GM19025 (cell line): ENCODE data around the gene NT5DC3.
"Not testable (repeated sequence)": the region's sequence is repeated elsewhere in the genome, so short reads cannot be mapped to it uniquely, and the experiment has no call there.

Experiments used
- ATAC-seq: cut with Tn5 transposase; IDR thresholded peaks from one replicate; pipeline ENCODE4 v1.9.1; 2021; ENCODE audit warnings: mild to moderate bottlenecking, low read depth, moderate library complexity; ENCODE audit not compliant: unreplicated experiment

The NT5DC3 gene

DNA sequence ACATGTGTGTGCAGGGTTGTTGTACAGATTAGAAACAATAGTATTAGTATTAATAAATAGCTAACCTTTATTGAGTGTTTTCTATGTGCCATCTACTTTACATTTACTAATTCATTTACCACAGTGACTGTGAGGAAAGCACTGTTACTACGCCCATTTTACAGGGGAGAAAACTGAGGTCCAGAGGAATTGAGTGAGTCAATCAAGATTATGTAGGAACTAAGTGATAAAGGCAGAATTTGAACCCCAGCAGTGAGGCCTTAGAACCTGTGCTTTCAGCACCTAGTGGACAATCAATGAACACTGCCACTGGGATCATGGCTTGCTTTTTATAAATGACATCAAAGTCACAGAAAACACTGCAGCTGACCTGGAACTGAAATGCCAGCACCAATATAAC lies 28.2 kb downstream of the NT5DC3 start:
- ATAC-seq = no peak

GRCh38 chr12:103811791-103812190 lies 29.2 kb downstream of the NT5DC3 start:
- no peak for ATAC-seq

- no peak for ATAC-seq
Measured at GRCh38 chr12:103810111-103810510, 30.9 kb downstream of the NT5DC3 start.

- not testable (repeated sequence) for ATAC-seq
Measured at GRCh38 chr12:103809639-103810038, 31.4 kb downstream of the NT5DC3 start.

DNA sequence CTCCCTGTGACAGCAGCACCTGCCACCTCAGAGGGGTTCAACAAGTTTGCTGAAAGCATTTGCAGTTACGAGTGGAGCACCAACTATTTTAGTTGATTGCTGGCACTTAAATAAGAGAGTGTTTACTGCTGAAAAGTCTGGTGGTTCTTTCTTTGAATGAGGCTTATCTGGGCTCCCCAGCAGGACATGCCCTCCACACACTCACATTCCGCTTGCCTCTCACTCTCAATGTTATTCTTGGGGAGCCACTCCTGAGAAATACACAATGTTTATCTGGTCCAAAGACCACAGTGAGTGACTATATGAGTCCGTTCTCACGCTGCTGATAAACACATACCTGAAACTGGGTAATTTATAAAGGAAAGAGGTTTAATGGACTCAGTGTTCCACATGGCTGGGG lies 31.9 kb downstream of the NT5DC3 start:
- ATAC-seq = no peak

DNA sequence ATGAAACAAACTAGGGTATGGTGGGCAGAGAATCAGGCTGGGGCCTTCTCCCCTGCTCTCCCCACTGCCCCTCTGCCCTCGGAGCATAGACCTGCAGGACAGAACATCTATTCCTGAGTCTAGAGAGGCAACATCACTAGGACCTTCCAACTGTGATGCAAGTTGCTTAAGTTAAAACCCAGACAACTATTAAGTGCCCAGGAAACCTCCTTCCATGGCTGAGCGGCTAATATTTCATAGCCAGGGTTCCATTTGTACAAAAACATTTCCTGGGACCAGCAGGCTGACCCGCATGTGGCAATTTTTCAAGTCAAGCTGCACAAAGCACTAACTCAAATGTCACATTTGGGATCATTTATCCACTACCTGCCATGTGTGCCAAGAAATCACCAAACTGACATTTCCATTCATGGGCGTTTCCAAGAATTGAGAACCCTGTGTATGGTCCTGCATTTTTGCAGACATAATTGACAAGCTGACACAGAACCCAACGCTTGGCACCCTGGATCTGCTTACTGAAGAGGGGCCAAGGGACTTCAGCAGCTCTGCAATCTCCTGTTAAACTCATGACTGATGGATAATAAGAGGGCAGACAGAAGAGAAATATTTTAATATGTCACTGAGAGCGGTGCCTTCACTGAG lies 32.7 kb downstream of the NT5DC3 start:
- no peak for ATAC-seq

DNA sequence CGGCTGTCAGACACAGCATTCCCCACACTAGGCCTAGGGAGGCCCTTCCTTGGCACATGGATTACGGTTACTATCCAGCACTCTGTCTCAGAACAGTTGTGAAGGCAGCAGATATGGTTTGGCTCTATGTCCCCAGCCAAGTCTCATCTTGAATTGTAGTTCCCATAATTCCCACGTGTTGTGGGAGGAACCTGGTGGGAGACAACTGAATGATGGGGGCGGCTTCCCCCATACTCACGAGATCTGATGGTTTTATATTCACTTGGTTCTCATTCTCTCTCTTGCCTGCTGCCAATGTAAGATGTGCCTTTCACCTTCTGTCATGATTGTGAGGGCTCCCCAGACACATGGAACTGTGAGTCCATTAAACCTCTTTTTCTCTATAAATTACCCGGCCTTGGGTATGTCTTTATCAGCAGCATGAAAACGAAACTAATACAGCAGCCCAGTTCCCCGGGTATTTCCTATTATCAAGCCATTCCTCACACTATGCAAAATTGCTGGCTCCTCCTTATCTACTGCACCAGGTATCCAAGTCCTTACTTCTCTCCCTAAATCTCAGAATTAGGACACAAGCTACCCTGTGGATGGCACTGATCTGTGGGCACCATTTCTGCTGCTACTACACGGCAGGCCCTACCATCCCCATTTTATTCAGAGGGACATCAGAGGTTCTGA lies 33.3 kb downstream of the NT5DC3 start:
- ATAC-seq = no peak

DNA sequence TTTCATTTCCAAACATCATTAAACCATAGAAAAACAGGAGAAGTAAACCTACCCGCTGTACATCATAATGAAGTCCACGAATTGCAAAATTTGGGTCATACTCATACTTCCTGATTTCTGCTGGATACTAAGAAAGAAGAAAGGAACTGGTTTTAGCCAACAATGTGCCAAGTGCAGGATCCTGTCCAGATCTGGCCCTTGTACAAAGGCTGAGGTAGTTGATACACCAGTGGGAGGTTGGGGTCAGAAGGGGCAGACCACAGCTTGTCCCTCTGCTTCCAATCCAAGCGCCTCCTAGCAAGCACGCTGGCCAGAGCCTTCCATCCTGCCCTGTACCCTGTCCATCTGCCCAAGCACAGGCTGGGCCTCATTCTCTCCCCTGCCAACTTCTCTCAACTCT lies 34.2 kb downstream of the NT5DC3 start:
- ATAC-seq = no peak

DNA sequence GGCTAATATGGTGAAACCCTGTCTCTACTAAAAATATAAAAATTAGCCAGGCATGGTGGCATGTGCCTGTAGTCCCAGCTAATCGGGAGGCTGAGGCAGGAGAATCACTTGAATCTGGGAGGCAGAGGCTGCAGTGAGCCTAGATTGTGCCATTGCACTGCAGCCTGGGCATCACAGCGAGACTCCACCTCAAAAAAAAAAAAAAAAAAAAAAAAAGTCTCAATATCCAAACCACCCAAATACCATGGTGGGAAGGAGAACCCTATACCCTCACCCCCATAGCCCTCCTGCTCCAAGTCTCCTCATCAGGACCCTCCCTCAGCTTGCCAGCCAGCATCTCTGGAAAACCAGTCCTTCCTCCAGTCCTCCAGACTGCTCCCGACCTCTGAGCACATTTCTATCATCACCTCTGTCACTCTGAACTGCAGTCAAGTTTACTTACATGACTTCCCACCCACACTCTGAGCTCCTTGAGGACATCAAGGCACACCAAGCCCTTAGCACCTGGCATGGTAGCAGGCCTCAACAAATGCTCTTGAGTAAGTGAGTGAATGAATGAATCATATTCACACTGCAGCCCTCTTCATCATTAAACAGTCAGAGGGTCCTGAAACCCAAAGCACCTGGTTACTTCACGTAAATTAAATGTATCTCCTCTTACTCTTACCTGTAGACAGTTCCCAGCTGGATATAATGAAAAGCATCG lies 35.2 kb downstream of the NT5DC3 start:
- no peak for ATAC-seq

- no peak for ATAC-seq
Measured at GRCh38 chr12:103803847-103804246, 37.2 kb downstream of the NT5DC3 start.

DNA sequence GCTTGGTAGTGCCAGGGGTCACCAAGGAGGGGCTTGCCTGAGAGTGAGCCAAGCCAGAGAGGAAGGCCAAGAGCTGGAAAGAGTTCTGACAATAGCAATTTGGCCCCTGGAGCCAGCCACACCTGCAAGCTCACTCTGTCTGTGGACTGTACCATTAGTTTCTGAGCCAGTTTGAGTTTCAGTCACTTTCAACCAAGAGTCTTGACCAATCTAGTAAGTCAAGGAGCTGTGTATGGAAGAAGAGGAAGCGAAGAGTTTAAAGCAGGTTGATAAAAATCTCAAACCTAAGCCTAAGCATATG lies 38.5 kb downstream of the NT5DC3 start:
- no peak for ATAC-seq

DNA sequence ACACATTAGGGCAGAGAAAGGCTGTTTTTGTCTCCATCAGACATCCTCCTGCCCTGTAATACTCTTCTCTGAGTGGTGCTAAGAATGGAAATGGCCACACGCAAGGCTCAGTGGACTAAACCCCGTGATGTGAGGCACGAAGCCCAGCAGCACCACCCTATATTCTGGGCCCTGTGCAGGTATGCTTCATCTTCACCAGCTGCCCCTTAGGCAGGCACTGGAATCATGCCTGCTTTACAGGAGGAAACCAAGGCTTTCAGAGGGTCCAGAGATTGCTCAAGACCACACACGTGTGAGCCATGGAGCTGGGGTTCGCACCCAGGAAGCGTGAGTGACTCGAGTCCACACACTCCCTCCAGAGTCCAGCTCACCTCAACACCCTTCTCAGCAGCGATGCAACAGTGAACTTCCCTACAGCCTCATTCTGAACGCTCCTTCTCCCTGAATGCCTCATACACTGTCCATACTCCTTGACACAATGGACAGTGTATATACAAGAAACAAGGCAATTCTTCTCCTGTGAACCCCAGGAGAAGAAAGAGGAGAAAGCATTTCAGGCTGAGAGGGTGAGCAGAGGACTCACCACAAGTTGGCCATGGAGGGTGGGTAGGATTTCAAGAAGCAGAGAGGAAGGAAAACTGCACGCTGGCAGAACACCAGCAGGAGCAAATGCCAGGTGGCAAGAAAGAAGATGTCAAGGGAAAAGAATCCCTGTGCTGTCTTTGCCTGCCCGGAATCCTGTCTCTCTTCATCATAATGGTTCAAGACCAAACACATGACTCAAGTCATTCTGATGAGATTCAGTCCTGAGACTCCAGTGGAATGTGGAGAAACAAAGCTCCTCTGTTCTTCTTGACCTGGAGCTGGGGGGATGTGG lies 39.1 kb downstream of the NT5DC3 start:
- ATAC-seq = no peak

- no peak for ATAC-seq
Measured at GRCh38 chr12:103799857-103800771, 40.9 kb downstream of the NT5DC3 start.

- no peak for ATAC-seq
Measured at GRCh38 chr12:103799504-103799856, 41.6 kb downstream of the NT5DC3 start.

GRCh38 chr12:103798586-103798985 lies 42.4 kb downstream of the NT5DC3 start:
- no peak for ATAC-seq

DNA sequence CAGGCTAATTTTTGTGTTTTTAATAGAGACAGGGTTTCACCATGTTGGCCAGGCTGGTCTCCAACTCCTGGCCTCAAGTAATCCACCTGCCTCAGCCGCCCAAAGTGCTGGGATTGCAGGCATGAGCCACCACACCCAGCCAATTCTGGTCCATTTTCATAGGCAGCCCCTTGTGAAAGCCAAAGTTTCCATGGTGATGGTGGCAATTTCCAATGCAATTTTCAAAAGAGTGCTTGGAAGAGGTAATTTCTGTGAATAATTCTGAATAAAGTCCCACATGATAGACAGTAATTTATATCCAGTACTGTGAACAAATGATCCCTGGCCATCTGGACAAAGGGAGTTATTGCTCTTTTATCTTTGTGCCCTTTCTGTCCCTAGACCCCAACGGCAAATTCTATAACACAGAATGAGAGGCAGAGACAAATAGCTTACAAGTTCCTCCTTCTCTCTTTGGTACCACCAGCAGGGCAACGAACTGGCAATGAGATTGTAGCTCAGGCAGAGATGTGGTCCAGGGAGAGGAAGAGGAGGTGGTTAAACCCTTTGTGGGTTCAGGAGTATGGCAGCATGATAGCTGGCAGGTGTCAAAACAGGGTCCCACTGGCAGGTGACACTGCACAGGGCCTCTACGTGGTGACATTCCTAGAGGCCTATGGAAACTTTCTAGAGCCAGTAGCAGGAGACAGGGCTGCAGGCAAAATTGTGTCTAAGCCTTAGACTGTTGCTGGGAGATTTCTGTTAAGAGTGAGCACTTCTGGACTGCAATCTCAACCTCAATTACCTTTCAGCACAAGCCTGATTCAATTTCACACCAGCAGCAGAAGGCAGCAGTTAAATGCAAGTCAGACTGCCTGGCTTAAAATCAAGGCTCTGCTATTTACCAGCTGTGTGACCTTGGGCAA lies 46.5 kb downstream of the NT5DC3 start:
- no peak for ATAC-seq

- no peak for ATAC-seq
Measured at GRCh38 chr12:103793512-103794045, 47.5 kb downstream of the NT5DC3 start.

GRCh38 chr12:103793046-103793445 lies 48.0 kb downstream of the NT5DC3 start:
- ATAC-seq = no peak
